ENCODE results near the gene GLRX2.

- TF ChIP-seq RAD21 (IDR thresholded peaks at IDR 0.05; ENCODE audit: low read depth) (no peak), EP300 (IDR thresholded peaks at IDR 0.05; ENCODE audit: borderline replicate concordance) (no peak), USF1 (IDR thresholded peaks at IDR 0.05) (no peak), FOXM1 (IDR thresholded peaks at IDR 0.05; ENCODE audit: borderline replicate concordance, low read depth) (no peak), MAX (IDR thresholded peaks at IDR 0.05) (no peak), YY1 (IDR thresholded peaks at IDR 0.05; ENCODE audit: low read depth) (no peak), NFIC (IDR thresholded peaks at IDR 0.05) (no peak), EGR1 (IDR thresholded peaks at IDR 0.05) (no peak)
Measured at GRCh38 chr1:193060938-193061337, 44.3 kb downstream of the GLRX2 start.

Measured in Ishikawa (cell line).